Neural progenitor cell (in vitro differentiated cells): Measurements from ENCODE around the gene CCDC91. TPM values are rescaled to one million over a fixed set of nuclear protein-coding genes. Genes with fewer than 3 reads are reported as not detected.
A peak's percentile ranks its signal among the peaks of the same experiment; 100 is the strongest.

Source experiments
- DNase-seq: peaks from one replicate; pipeline ENCODE4 v3.0.0-alpha.2; 2016; ENCODE audit warnings: low spot score
- H2AFZ ChIP-seq: fragments of 200-600 bp; sonication (generic); replicated peaks from 2 replicates; pipeline ENCODE4 v1.6.1; 2016; ENCODE audit warnings: antibody characterized with exemption
- H3F3A ChIP-seq: fragments of 200-600 bp; sonication (generic); 2 replicates; pipeline ENCODE4 v1.6.1; 2016; ENCODE audit warnings: antibody characterized with exemption, low read depth
- H3K27ac ChIP-seq: fragments of 200-600 bp; sonication (generic); 2 replicates; pipeline ENCODE4 v1.5.1; 2016; ENCODE audit warnings: mild to moderate bottlenecking
- H3K27me3 ChIP-seq: fragments of 200-600 bp; sonication (generic); 2 replicates; pipeline ENCODE4 v1.6.1; 2016; ENCODE audit warnings: mild to moderate bottlenecking, moderate library complexity
- H3K36me3 ChIP-seq: fragments of 200-600 bp; sonication (generic); 2 replicates; pipeline ENCODE4 v1.5.1; 2016
- H3K4me1 ChIP-seq: fragments of 200-600 bp; sonication (generic); 2 replicates; pipeline ENCODE4 v1.6.1; 2016; ENCODE audit warnings: mixed run types
- H3K4me2 ChIP-seq: fragments of 200-600 bp; sonication (generic); 2 replicates; pipeline ENCODE4 v1.6.1; 2016
- H3K4me3 ChIP-seq: fragments of 200-600 bp; sonication (generic); 2 replicates; pipeline ENCODE4 v1.5.1; 2016
- H3K79me2 ChIP-seq: fragments of 200-600 bp; sonication (generic); 2 replicates; pipeline ENCODE4 v1.6.1; 2016; ENCODE audit warnings: low read depth
- H3K9ac ChIP-seq: fragments of 200-600 bp; sonication (generic); 2 replicates; pipeline ENCODE4 v1.6.1; 2016
- H3K9me3 ChIP-seq: fragments of 200-600 bp; sonication (generic); 2 replicates; pipeline ENCODE4 v1.5.1; 2016; ENCODE audit warnings: low read depth
- H4K20me1 ChIP-seq: fragments of 200-600 bp; sonication (generic); 2 replicates; pipeline ENCODE4 v1.6.1; 2016; ENCODE audit warnings: low read depth
- H3K27ac Mint-ChIP-seq: 3 replicates; pipeline ENCODE4 v1.8.0; 2021; ENCODE audit warnings: mixed read lengths
- H3K27me3 Mint-ChIP-seq: 2 replicates; pipeline ENCODE4 v1.8.0; 2022; ENCODE audit warnings: low read depth, mild to moderate bottlenecking, inconsistent platforms, moderate library complexity, mixed read lengths; ENCODE audit not compliant: insufficient read depth
- H3K36me3 Mint-ChIP-seq: 3 replicates; pipeline ENCODE4 v1.8.0; 2021; ENCODE audit warnings: mixed read lengths
- H3K4me1 Mint-ChIP-seq: 3 replicates; pipeline ENCODE4 v1.8.0; 2021; ENCODE audit warnings: mixed read lengths
- H3K4me3 Mint-ChIP-seq: 3 replicates; pipeline ENCODE4 v1.8.0; 2021; ENCODE audit warnings: mild to moderate bottlenecking, moderate library complexity, mixed read lengths
- H3K9me3 Mint-ChIP-seq: 3 replicates; pipeline ENCODE4 v1.8.0; 2020; ENCODE audit warnings: mixed read lengths
- CTCF ChIP-seq: fragments of 200-600 bp; sonication (generic); IDR thresholded peaks from 2 replicates; pipeline ENCODE4 v1.5.1; 2017; ENCODE audit warnings: antibody characterized with exemption, mild to moderate bottlenecking
- EZH2 ChIP-seq: fragments of 200-600 bp; sonication (generic); IDR thresholded peaks from 2 replicates; pipeline ENCODE4 v1.6.1; 2017; ENCODE audit warnings: antibody characterized with exemption, mild to moderate bottlenecking, moderate library complexity
- EZH2phosphoT487 ChIP-seq: fragments of 200-600 bp; sonication (generic); IDR thresholded peaks from 2 replicates; pipeline ENCODE4 v1.6.1; 2017; ENCODE audit warnings: antibody characterized with exemption
- total RNA-seq: library from RNA; depleted of rRNA; stranded (reverse); fragments of >200 nt; gene quantifications from 2 replicates; pipeline ENCODE4 v1.2.3, GENCODE V29; 2015; ENCODE audit warnings: low replicate concordance

Gene CCDC91
- total RNA-seq, 1 donor from 2014 or later: 35.8 TPM

- DNase-seq: no peak
- no peaks in the 10 kb centered on the region for H3K4me1 Mint-ChIP-seq
- Histone ChIP-seq H3K9ac (no peak overlapping the region), H3K36me3 (no peaks in the 10 kb centered on the region), H3K4me3 (no peak overlapping the region), H3K4me1 (peaks cover 4% of the 10 kb centered on the region), H3K27ac (no peak overlapping the region), H2AFZ (no peak overlapping the region), H3K79me2 (peaks cover 18% of the 10 kb centered on the region), H4K20me1 (no peaks in the 10 kb centered on the region), H3K4me2 (no peak overlapping the region), H3K9me3 (peaks cover 4% of the 10 kb centered on the region), H3K27me3 (no peaks in the 10 kb centered on the region), H3F3A (no peaks in the 10 kb centered on the region)
- H3K4me3 Mint-ChIP-seq: no peak overlapping the region
- H3K9me3 Mint-ChIP-seq: peaks cover 12% of the 10 kb centered on the region
- H3K27ac Mint-ChIP-seq: no peak overlapping the region
- H3K36me3 Mint-ChIP-seq: peaks cover 11% of the 10 kb centered on the region
- peaks cover 2% of the 10 kb centered on the region for H3K27me3 Mint-ChIP-seq
- TF ChIP-seq EZH2phosphoT487: no peak
- TF ChIP-seq EZH2: no peak
- TF ChIP-seq CTCF: no peak
Measured at GRCh38 chr12:28290262-28290661, 100.0 kb downstream of the CCDC91 start.

GRCh38 chr12:28292699-28293098 lies 102.4 kb downstream of the CCDC91 start:
- peaks cover 11% of the 10 kb centered on the region for H3K36me3 Mint-ChIP-seq
- H3K27me3 ChIP-seq: no peaks in the 10 kb centered on the region
- H4K20me1 ChIP-seq: no peaks in the 10 kb centered on the region
- no peak for DNase-seq
- peak overlapping the region; percentile 5 for H3K27ac ChIP-seq
- H3K9me3 ChIP-seq: peaks cover 4% of the 10 kb centered on the region
- H3K9ac ChIP-seq: no peak overlapping the region
- H3K4me2 ChIP-seq: no peak overlapping the region
- H3F3A ChIP-seq: no peaks in the 10 kb centered on the region
- H3K36me3 ChIP-seq: no peaks in the 10 kb centered on the region
- H3K79me2 ChIP-seq: peaks cover 14% of the 10 kb centered on the region
- H3K4me3 Mint-ChIP-seq: no peak overlapping the region
- H3K4me3 ChIP-seq: no peak overlapping the region
- peaks cover 2% of the 10 kb centered on the region for H3K27me3 Mint-ChIP-seq
- H2AFZ ChIP-seq: no peak overlapping the region
- no peak overlapping the region for H3K27ac Mint-ChIP-seq
- no peaks in the 10 kb centered on the region for H3K4me1 Mint-ChIP-seq
- TF ChIP-seq CTCF (no peak), EZH2phosphoT487 (no peak), EZH2 (no peak)
- H3K9me3 Mint-ChIP-seq: peaks cover 12% of the 10 kb centered on the region
- H3K4me1 ChIP-seq: peaks cover 4% of the 10 kb centered on the region

- Mint-ChIP-seq H3K36me3 (peaks cover 9% of the 10 kb centered on the region), H3K27me3 (peaks cover 2% of the 10 kb centered on the region), H3K9me3 (peaks cover 9% of the 10 kb centered on the region), H3K4me1 (no peaks in the 10 kb centered on the region), H3K4me3 (no peak overlapping the region), H3K27ac (no peak overlapping the region)
- TF ChIP-seq EZH2phosphoT487 (no peak), CTCF (no peak), EZH2 (no peak)
- Histone ChIP-seq H3K4me3 (no peak overlapping the region), H3K4me2 (no peak overlapping the region), H3K4me1 (peaks cover 9% of the 10 kb centered on the region), H3K9ac (no peak overlapping the region), H3K27me3 (no peaks in the 10 kb centered on the region), H4K20me1 (no peaks in the 10 kb centered on the region), H3K79me2 (peaks cover 6% of the 10 kb centered on the region), H2AFZ (no peak overlapping the region), H3K27ac (no peak overlapping the region), H3F3A (no peaks in the 10 kb centered on the region), H3K36me3 (no peaks in the 10 kb centered on the region), H3K9me3 (peaks cover 4% of the 10 kb centered on the region)
- DNase-seq: no peak
Measured at GRCh38 chr12:28294300-28294699, 104.0 kb downstream of the CCDC91 start.
